NCI-H82 (cell line): Measurements from ENCODE around the gene ZNF91.
A peak's percentile ranks its signal among the peaks of the same experiment; 100 is the strongest.
"Not testable (repeated sequence)": the region's sequence is repeated elsewhere in the genome, so short reads cannot be mapped to it uniquely, and the experiment has no call there.

Experiments used
- DNase-seq: peaks from one replicate; lab custom pipeline; 2025; lab: John Stamatoyannopoulos, UW

The ZNF91 gene

DNA sequence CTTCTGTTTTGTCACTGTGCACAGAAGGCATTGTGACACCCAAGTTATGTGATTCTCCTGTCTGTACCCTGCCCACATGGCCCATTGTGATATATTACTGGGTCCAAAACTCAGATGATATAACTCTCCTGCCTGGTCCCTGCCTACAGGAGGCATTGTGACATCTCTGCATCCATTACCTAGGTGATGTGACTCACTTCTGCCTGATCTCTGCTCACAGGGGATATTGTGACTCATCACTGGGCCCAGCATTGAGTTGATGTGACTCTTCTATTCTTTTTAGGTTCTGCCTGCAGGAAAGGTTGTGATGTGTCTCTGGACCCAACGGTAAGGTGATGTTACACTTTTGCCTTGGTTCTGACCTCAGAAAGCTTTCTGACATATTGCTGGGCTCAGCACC lies 77.1 kb downstream of the ZNF91 start:
- DNase-seq: no peak

DNA sequence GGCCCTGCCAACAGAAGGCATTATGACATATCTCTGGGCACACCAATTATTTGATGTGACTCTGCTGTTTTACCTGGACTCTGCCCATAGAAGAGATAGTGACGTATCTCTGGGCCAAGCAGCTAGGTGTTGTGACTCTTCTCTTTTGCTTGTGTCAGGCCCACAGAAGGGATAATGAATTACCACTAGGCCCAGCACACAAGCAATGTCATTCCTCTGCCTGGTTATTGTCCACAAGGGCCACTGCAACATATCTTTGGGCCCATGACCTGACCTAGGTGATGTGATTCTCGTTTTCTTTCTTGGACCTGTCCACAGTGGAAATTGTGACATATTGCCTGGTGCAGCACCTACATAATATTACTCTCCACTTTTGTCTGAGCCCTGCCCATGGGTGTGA lies 80.0 kb downstream of the ZNF91 start:
- no peak for DNase-seq

DNA sequence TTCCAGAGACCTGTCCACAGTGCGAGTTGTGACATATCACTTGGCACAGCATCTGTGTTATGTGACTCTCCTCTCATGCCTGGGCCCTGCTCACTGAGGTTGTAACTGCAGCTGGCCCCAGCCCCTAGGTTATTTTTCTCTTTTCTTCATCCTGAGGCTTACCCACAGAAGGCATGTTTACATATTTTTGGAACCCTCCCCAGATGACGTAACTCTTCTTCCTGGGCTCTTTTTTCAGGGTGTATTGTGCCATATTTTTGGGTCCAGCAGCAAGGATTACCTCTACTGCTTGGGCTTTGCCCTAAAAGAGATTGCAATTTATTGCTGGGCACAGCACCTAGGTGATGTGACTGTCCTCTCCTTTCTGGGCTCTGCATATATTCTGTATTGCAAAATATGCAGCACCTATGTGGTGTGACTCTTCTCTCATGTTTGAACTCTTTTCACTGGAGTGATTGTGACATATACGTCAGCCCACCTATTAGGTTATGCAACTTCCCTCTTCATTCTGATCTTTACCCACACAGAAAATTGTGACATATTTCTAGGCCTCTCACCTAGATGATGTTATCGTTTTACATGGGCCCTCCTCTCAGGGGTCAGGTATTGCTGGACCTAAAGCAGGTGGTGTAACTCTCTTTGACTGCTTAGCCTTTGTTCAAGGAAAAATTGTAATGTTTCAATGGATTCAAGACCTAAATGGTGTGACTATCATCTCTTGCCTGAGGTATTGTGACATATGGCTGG lies 80.6 kb downstream of the ZNF91 start:
- DNase-seq: no peak

DNA sequence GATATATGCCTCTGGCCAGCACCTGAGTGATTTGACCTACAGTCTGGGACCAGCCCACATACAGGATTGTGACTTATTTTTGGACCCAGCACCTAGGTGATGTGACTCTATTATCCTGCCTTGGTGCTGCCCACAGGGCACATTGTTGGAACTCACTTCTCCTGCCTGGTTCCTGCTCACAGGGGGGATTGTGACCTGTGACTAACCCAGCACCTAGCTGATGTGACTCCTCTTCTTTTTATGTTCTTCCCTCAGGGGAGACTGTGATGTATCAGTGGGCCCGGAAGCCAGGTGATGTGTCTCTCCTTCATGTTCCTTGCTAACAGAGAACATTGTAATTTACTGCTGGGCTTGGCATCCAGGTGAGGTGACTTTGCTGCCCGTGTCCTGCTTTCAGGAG lies 82.1 kb downstream of the ZNF91 start:
- no peak for DNase-seq

DNA sequence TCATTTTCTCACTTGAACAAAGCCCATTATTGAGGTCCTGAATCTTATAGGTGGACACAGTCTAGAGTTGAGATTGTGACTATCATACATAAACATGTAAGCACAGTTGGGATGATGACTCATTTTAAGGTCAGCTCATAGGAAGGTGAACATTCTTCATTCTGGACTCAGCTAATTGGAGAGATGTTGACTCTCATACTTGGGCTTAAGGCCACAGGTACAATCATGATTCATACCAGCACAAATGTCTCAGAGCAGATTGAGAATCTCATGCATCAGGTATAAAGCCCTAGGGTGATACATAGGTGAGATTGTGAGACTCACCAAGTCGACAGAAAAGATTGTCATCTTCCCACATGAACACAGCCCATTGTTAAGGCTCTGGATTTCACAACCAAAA lies 82.8 kb downstream of the ZNF91 start:
- DNase-seq: no peak

DNA sequence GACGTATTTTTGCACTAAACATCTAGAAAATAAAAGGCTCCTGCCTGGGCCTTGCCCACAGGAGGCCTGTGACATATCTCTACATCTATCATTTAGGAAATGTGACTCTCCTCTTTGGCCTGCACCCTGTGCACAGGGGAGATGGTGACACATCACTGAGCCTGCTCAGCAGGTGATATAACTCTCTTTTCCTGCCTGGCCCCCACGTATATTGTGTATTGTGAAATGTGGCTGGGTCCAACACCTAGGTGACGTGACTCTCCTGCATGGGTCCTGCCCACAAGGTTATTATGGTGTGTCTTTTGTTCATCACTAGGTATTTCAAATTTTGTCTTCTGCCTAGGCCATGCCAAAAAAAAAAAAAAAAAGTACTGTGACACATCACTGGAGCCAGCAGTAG lies 83.7 kb downstream of the ZNF91 start:
- no peak for DNase-seq

DNA sequence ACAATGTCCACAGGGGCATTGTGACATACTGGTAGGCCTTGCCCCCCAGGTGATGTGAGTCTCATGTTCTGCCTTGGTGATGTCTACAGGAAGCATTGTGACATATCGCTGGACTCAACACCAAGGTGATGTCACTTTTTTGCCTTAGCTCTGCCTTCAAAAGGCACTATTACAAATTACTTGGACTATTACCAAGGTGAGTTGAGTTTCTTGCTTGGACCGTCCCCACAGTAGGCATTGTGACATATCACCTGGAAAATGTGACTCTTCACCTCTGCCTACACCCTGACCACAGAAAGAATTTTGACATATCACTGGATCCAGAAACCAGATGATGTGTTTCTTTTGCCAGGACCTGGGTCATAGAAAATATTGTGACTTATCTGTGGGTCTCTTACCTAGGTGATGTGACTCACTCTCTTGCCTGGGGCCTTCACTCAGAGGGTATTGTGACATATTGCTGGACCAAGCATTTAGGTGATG lies 84.5 kb downstream of the ZNF91 start:
- DNase-seq: no peak

DNA sequence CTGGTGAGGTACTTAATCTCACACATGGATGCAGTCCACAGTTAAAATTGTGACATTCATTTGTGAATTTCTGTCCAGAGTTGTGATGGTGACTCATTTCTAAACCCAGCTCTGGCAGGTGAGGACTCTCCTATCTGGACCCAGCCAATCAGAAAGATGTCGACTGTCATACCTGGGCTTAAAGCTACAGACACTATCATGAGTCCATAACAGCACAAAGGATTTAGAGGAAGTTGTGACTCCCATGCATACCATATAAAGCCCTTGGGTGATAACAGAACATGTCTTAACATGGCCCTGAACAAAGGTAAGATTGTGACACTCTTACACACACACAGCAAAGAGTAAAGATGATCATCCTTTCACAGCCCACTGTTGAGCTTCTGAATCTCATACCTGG lies 85.3 kb downstream of the ZNF91 start:
- no peak for DNase-seq

DNA sequence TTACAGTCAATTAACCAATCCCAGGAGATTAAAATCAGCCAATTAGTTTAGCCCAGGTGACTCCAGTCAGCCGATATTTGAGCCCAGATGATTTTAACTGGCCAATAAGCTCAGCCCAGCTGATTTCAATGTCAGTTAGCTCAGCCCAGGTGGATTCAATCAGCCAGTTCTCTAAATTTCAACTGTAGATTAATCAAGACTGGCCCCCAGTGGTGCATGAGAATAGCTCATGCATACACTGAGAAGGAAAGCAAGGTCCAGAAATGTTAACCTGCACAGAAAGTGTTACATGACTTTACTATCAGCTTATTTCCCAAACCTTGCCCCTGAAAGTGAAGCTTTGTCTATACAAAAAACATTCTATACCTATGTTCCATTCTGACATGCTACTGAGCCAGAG lies 89.7 kb downstream of the ZNF91 start:
- DNase-seq: peak; percentile 68

DNA sequence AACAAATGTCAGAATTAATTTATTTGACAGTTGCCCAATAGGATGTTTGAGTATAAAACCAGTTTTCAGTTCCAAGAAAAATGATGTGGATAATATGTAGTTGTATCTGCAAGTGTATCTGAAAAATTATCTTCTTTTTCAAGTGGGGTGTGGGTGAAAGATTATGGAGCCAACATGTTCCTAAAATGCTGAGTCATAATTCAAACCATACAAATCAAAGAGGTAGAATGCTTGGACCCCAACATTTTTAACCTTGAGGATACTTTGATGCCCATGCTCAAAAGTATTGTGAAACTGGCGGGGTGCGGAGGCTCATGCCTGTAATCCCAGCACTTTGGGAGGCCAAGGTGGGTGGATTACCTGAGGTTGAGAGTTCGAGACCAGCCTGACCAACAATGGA lies 91.0 kb downstream of the ZNF91 start:
- DNase-seq: no peak

DNA sequence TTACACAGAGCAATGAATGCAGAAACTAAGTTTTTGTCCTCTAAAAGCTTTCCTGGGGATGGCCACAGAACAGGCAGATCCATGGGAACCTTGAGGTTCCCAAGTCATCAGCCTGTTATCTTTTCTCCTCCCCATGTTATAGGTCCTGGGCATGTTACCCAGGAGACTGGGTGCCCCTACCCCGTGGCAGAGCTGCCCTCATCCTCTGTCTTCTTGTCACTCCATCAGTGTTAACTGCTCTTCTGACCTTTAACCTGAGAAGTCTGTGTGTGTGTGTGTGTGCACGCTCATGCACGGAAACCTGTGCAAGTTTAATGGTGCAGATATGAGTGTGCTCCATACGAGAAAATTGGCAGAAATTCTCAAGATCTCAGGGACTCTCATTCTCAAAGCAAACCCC lies 101.1 kb downstream of the ZNF91 start:
- no peak for DNase-seq

DNA sequence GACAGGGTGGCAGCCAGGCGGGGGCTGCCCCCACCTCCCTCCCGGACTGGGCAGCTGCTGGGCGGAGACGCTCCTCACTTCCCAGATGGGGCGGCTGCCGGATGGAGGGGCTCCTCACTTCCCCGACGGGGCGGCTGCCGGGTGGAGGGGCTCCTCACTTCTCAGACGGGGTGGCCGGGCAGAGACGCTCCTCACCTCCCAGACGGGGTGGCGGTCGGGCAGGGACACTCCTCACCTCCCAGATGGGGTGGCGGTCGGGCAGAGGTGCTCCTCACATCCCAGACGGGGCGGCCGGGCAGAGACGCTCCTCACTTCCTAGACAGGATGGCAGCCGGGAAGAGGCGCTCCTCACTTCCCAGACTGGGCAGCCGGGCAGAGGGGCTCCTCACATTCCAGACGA lies 105.3 kb downstream of the ZNF91 start:
- not testable (repeated sequence) for DNase-seq
